HCT116 (cell line): ENCODE results near the gene ARHGAP18. TPM values are rescaled to one million over a fixed set of nuclear protein-coding genes. Genes with fewer than 3 reads are reported as not detected.

Experiments used
- ATAC-seq: fragments of 200-7000 bp; cut with Tn5 transposase; 2 replicates; pipeline ENCODE4 v1.9.1; 2020; ENCODE audit warnings: mild to moderate bottlenecking, moderate library complexity
- BruUV-seq: library from RNA; stranded (reverse); fragments of 400-500 nt; replicated peaks from 2 replicates; lab custom pipeline; 2021; lab: Mats Ljungman, UMichigan
- CTCF ChIA-PET: fragments of 300-600 bp; sonication (Branson Sonifier 250); formaldehyde crosslinking; loops from one replicate; lab custom pipeline; 2021; ENCODE audit warnings: antibody characterized with exemption; lab: Charles Lee
- POLR2A ChIA-PET: fragments of 300-600, 350-600 bp; sonication (Branson Sonifier 250); formaldehyde crosslinking; loops from one replicate; lab custom pipeline; 2021; ENCODE audit warnings: antibody characterized with exemption; lab: Charles Lee
- RAD21 ChIA-PET, 2 experiments: fragments of 300-600 bp; sonication (Branson Sonifier 250); formaldehyde crosslinking; loops; one replicate each; lab custom pipeline; 2023; ENCODE audit warnings: low total read pairs in 2 of 2; ENCODE audit not compliant: uncharacterized antibody in 2 of 2, unreplicated experiment in 2 of 2, low non-redundant PET in 1 of 2; lab: Charles Lee
- DNase-seq: peaks from one replicate; pipeline ENCODE4 v3.0.0-alpha.2; 2010; ENCODE audit warnings: low read depth, low spot score
- H2AFZ ChIP-seq: fragments of 200-600 bp; shearing (Covaris generic), sonication (generic); 2 replicates; pipeline ENCODE4 v1.6.1; 2017; ENCODE audit warnings: low read depth, mixed run types, mixed read lengths, antibody characterized with exemption, low read length; ENCODE audit not compliant: poor library complexity, severe bottlenecking
- H3K27ac ChIP-seq: 2 replicates; pipeline ENCODE4 v1.5.1; 2012; ENCODE audit warnings: low read depth, low read length
- H3K27me3 ChIP-seq: fragments of 200-600 bp; sonication (generic); 2 replicates; pipeline ENCODE4 v1.6.1; 2016; ENCODE audit warnings: mixed run types, low read length, mixed read lengths; ENCODE audit not compliant: insufficient read depth
- H3K36me3 ChIP-seq, 2 experiments: fragments of 200-500 bp in 1 of 2; fragments of 200-600 bp in 1 of 2; sonication (Bioruptor generic) in 1 of 2; sonication (generic) in 1 of 2; 2 replicates each; pipeline versions ENCODE4 v1.5.1 to v1.6.1; 2014 to 2016; ENCODE audit warnings: low read length in 2 of 2, inconsistent platforms in 1 of 2, mixed read lengths in 1 of 2, mixed run types in 1 of 2; ENCODE audit not compliant: insufficient read depth in 2 of 2, control insufficient read depth in 1 of 2
- H3K4me1 ChIP-seq, 2 experiments: fragments of 200-600 bp in 1 of 2; sonication (generic) in 1 of 2; 2 replicates each; pipeline versions ENCODE4 v1.5.1 to v1.6.1; 2012 to 2017; ENCODE audit warnings: low read length in 2 of 2, inconsistent platforms in 1 of 2, mild to moderate bottlenecking in 1 of 2, mixed read lengths in 1 of 2, mixed run types in 1 of 2, moderate library complexity in 1 of 2; ENCODE audit not compliant: insufficient read depth in 2 of 2, control insufficient read depth in 1 of 2
- H3K4me2 ChIP-seq: fragments of 200-600 bp; sonication (generic); 2 replicates; pipeline ENCODE4 v1.6.1; 2017; ENCODE audit warnings: mixed run types, low read length, mixed read lengths
- H3K4me3 ChIP-seq, 2 experiments: fragments of 200-600 bp in 1 of 2; sonication (generic) in 1 of 2; replicated peaks in 1 of 2; 2 replicates each; pipeline ENCODE4 v1.5.1; 2011 to 2016; ENCODE audit warnings: low read length in 2 of 2, control low read depth in 1 of 2, low read depth in 1 of 2, mild to moderate bottlenecking in 1 of 2, mixed read lengths in 1 of 2, mixed run types in 1 of 2
- H3K79me2 ChIP-seq: fragments of 200-600 bp; sonication (generic); 2 replicates; pipeline ENCODE4 v1.6.1; 2017; ENCODE audit warnings: mild to moderate bottlenecking, mixed run types, low read length, moderate library complexity, mixed read lengths; ENCODE audit not compliant: insufficient read depth
- H3K9ac ChIP-seq: fragments of 200-600 bp; sonication (generic); 2 replicates; pipeline ENCODE4 v1.6.1; 2016; ENCODE audit warnings: low read length, mixed read lengths
- H3K9me2 ChIP-seq: fragments of 200-600 bp; sonication (generic), shearing (Covaris generic); 2 replicates; pipeline ENCODE4 v1.6.1; 2017; ENCODE audit warnings: mixed run types, mild to moderate bottlenecking, moderate library complexity; ENCODE audit not compliant: insufficient read depth
- H3K9me3 ChIP-seq, 2 experiments: fragments of 200-500 bp in 1 of 2; fragments of 200-600 bp in 1 of 2; sonication (Bioruptor generic) in 1 of 2; sonication (generic) in 1 of 2; 2 replicates each; pipeline ENCODE4 v1.6.1; 2014 to 2017; ENCODE audit warnings: low read length in 2 of 2, mixed read lengths in 2 of 2, inconsistent platforms in 1 of 2, low read depth in 1 of 2, mild to moderate bottlenecking in 1 of 2, mixed run types in 1 of 2, moderate library complexity in 1 of 2; ENCODE audit not compliant: control insufficient read depth in 1 of 2, insufficient read depth in 1 of 2
- H4K20me1 ChIP-seq: fragments of 200-600 bp; sonication (generic), shearing (Covaris generic); 2 replicates; pipeline ENCODE4 v1.6.1; 2017; ENCODE audit warnings: mixed run types, mild to moderate bottlenecking, moderate library complexity; ENCODE audit not compliant: insufficient read depth
- CBX3 ChIP-seq: IDR thresholded peaks from 2 replicates; pipeline ENCODE4 v1.6.1; 2012; ENCODE audit warnings: low read depth
- EGR1 ChIP-seq: IDR thresholded peaks from 2 replicates; pipeline ENCODE4 v1.6.1; 2012; ENCODE audit warnings: low read depth
- ELF1 ChIP-seq: IDR thresholded peaks from 2 replicates; pipeline ENCODE4 v1.6.1; 2012; ENCODE audit warnings: low read depth, borderline replicate concordance
- EZH2phosphoT487 ChIP-seq: fragments of 200-600 bp; IDR thresholded peaks from 2 replicates; pipeline ENCODE4 v1.6.1; 2018; ENCODE audit warnings: antibody characterized with exemption, borderline replicate concordance
- JUND ChIP-seq: IDR thresholded peaks from 2 replicates; pipeline ENCODE4 v1.6.1; 2012
- POLR2AphosphoS5 ChIP-seq: IDR thresholded peaks from 2 replicates; pipeline ENCODE4 v1.6.1; 2011; ENCODE audit warnings: mild to moderate bottlenecking, low read depth, low read length, moderate library complexity
- SIN3A ChIP-seq: IDR thresholded peaks from 2 replicates; pipeline ENCODE4 v1.6.1; 2012; ENCODE audit warnings: low read depth
- SRF ChIP-seq: IDR thresholded peaks from 2 replicates; pipeline ENCODE4 v1.6.1; 2012; ENCODE audit warnings: low read depth
- TCF7L2 ChIP-seq: IDR thresholded peaks from 2 replicates; pipeline ENCODE4 v1.7.0; 2011; ENCODE audit warnings: borderline replicate concordance, inconsistent platforms; ENCODE audit not compliant: insufficient read depth, insufficient read length; ENCODE audit errors: extremely low read depth
- ZNF274 ChIP-seq: fragments of 200-500 bp; sonication (Bioruptor generic); IDR thresholded peaks from 2 replicates; pipeline ENCODE4 v1.6.1; 2014; ENCODE audit warnings: mild to moderate bottlenecking, low read depth, low read length, inconsistent platforms
- intact Hi-C: fragments of 100-400 bp; cut with micrococcal nuclease; formaldehyde crosslinking; loops from 2 replicates; pipeline ENCODE4 v1.10.0; 2022
- total RNA-seq: library from RNA; stranded (reverse); gene quantifications from one replicate; pipeline ENCODE4 v1.2.1, GENCODE V29; 2021; ENCODE audit not compliant: unreplicated experiment
- TF ChIP-seq, protein P1 (sequence below): IDR thresholded peaks from 2 replicates; pipeline ENCODE4 v1.6.1; 2012

Gene ARHGAP18
- total RNA-seq, 1 experiment from 2014 or later: 70.3 TPM

DNA sequence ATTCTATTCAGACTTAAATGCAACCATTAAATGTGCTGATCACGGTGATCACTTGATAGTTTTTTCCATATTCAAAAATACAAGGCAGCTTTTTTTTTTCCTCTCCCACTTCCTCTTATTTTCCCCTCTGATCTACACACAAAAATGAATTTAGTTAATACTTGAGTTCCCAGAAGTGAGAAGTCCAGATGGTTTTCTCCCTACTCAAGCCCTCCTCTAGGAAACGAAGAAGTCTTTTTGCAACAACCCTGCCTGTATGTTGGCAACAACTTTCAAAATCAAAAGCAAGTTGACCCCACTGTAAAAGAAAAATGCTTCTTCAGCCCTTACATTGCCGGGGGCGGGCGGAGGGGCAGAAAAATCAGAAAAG, 24.3 kb downstream of the ARHGAP18 start (continued):
- no peak for TF ChIP-seq TCF7L2
- no peak for TF ChIP-seq EGR1
- no peak for TF ChIP-seq ZNF274
- TF ChIP-seq, protein P1, sequence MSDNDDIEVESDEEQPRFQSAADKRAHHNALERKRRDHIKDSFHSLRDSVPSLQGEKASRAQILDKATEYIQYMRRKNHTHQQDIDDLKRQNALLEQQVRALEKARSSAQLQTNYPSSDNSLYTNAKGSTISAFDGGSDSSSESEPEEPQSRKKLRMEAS: no peak
- TF ChIP-seq SIN3A: no peak
- no peak for TF ChIP-seq CBX3
- TF ChIP-seq ELF1: no peak
- no peak for TF ChIP-seq EZH2phosphoT487

DNA sequence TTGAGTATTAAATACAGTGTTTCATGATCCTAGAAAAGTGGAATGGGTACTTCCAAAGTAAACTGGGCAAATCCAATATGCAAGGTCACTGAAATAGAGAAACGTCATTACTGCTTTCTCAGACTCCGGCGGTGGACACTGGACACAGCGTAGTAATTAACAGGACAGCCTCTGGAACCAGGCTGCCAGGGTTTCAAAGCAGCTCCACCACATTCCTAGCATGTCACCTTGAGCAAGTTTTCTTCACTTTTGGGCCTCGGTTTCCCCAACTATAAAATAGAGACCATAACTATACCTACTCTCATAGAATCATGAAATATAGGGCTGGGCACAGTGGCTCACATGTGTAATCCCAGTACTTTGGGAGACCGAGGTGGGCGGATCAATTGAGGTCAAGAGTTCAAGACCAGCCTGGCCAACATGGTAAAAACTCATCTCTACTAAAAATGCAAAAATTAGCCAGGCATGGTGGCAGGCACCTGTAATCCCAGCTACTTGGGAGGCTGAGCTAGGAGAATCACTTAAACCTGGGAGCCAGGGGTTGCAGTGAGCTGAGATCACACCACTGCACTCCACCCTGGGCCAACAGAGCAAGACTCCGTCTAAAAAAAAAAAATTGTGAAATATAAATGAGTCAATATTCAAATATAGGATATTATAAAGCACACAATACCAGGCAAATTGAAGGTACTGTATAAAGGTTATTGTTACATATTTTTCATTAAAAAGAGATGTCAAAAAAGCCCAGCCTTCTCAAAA, 24.9 kb downstream of the ARHGAP18 start:
- peaks cover 87% of the 10 kb centered on the region for H3K79me2 ChIP-seq
- H4K20me1 ChIP-seq: no peaks in the 10 kb centered on the region
- H3K27me3 ChIP-seq: no peaks in the 10 kb centered on the region
- intact Hi-C loops: no loop called here
- H3K4me2 ChIP-seq: peak overlapping the region; percentile 78
- no peak for DNase-seq
- H3K36me3 ChIP-seq: no peaks in the 10 kb centered on the region
- TF ChIP-seq POLR2AphosphoS5 (no peak), JUND (no peak), SRF (no peak)
- CTCF ChIA-PET: interaction anchor here (1.3 to 1.7 kb wide), 2 partner anchors 14 to 90 kb away, joined by 4 to 5 read pairs; no protein-coding TSS in a partner anchor
- RAD21 ChIA-PET: no interaction called here
- H3K4me1 ChIP-seq: peaks cover 99 to 100% of the 10 kb centered on the region in 2 experiments
- peak overlapping the region; percentile 97 for H3K27ac ChIP-seq
- H3K9me3 ChIP-seq: no peaks in the 10 kb centered on the region
- no peak for ATAC-seq
- H3K4me3 ChIP-seq: no peak overlapping the region
- no peaks in the 10 kb centered on the region for H3K9me2 ChIP-seq
- H3K9ac ChIP-seq: peak overlapping the region; percentile 53; the same call in 1 of the 2 replicates
- POLR2A ChIA-PET: interaction anchor here (0.6 to 2.3 kb wide), 7 partner anchors 12 to 64 kb away, joined by 3 to 10 read pairs (median 7); partner anchors contain the start of gene ARHGAP18
- H2AFZ ChIP-seq: no peak overlapping the region
- no TSS peak for BruUV-seq
